IMR-90 (cell line): ENCODE data around the gene ZNF445. TPM values are rescaled to one million over a fixed set of nuclear protein-coding genes. Genes with fewer than 3 reads are reported as not detected.
A peak's percentile ranks its signal among the peaks of the same experiment; 100 is the strongest.

Experiments
- ATAC-seq: fragments of 200-7000 bp; cut with Tn5 transposase; 2 replicates; pipeline ENCODE4 v1.9.1; 2020; ENCODE audit warnings: low read depth, mild to moderate bottlenecking, moderate library complexity
- BruUV-seq: library from RNA; stranded (reverse); fragments of 400-500 nt; replicated peaks from 2 replicates; lab custom pipeline; 2021; lab: Mats Ljungman, UMichigan
- CTCF ChIA-PET: fragments of 300-600 bp; formaldehyde crosslinking; extraction: SDS; loops from one replicate; lab custom pipeline; 2021; ENCODE audit warnings: antibody characterized with exemption; lab: Yijun Ruan, JAX
- POLR2A ChIA-PET: fragments of 300-600 bp; sonication (Branson Sonifier 250); formaldehyde crosslinking; loops from one replicate; lab custom pipeline; 2022; ENCODE audit warnings: antibody characterized with exemption; ENCODE audit not compliant: unreplicated experiment; lab: Charles Lee
- DNase-seq: peaks from one replicate; pipeline ENCODE4 v3.0.0; 2013
- H2AFZ ChIP-seq: replicated peaks from 2 replicates; pipeline ENCODE3; 2013; ENCODE audit warnings: low read length, mild to moderate bottlenecking; ENCODE audit not compliant: poor library complexity
- H2AK5ac ChIP-seq: 2 replicates; pipeline ENCODE4 v1.6.1; 2013; ENCODE audit warnings: low read depth, low read length, inconsistent platforms
- H2AK9ac ChIP-seq: replicated peaks from 2 replicates; pipeline ENCODE3; 2013; ENCODE audit warnings: mild to moderate bottlenecking, low read depth, low read length, moderate library complexity; ENCODE audit not compliant: poor library complexity
- H2BK120ac ChIP-seq: 2 replicates; pipeline ENCODE4 v1.6.1; 2013; ENCODE audit warnings: low read depth, low read length, inconsistent platforms
- H2BK15ac ChIP-seq: 3 replicates; pipeline ENCODE4 v1.6.1; 2013; ENCODE audit warnings: low read depth, low read length, inconsistent platforms
- H2BK20ac ChIP-seq: 2 replicates; pipeline ENCODE4 v1.6.1; 2013; ENCODE audit warnings: low read depth, mild to moderate bottlenecking, inconsistent platforms, low read length, moderate library complexity
- H2BK5ac ChIP-seq: 2 replicates; pipeline ENCODE4 v1.6.1; 2013; ENCODE audit warnings: mild to moderate bottlenecking, low read depth, low read length, inconsistent platforms; ENCODE audit not compliant: poor library complexity, severe bottlenecking
- H3K14ac ChIP-seq: replicated peaks from 2 replicates; pipeline ENCODE4 v1.6.1; 2013; ENCODE audit warnings: low read depth, low read length, inconsistent platforms
- H3K18ac ChIP-seq: 2 replicates; pipeline ENCODE4 v1.6.1; 2013; ENCODE audit warnings: low read depth, low read length, control low read depth
- H3K23ac ChIP-seq: 2 replicates; pipeline ENCODE4 v1.6.1; 2013; ENCODE audit warnings: low read depth, low read length, inconsistent platforms
- H3K27ac ChIP-seq: 2 replicates; pipeline ENCODE4 v1.5.1; 2013; ENCODE audit warnings: mild to moderate bottlenecking, control low read depth, low read length; ENCODE audit not compliant: insufficient read depth
- H3K27me3 ChIP-seq: 2 replicates; pipeline ENCODE4 v1.6.1; 2013; ENCODE audit warnings: low read length; ENCODE audit not compliant: control insufficient read depth, insufficient read depth
- H3K36me3 ChIP-seq: 2 replicates; pipeline ENCODE4 v1.6.1; 2013; ENCODE audit warnings: low read length, mixed read lengths; ENCODE audit not compliant: control insufficient read depth, insufficient read depth
- H3K4ac ChIP-seq: 2 replicates; pipeline ENCODE4 v1.6.1; 2013; ENCODE audit warnings: low read depth, low read length, inconsistent platforms
- H3K4me1 ChIP-seq: 2 replicates; pipeline ENCODE4 v1.6.1; 2013; ENCODE audit warnings: low read length, mixed read lengths; ENCODE audit not compliant: control insufficient read depth, insufficient read depth
- H3K4me2 ChIP-seq: 2 replicates; pipeline ENCODE4 v1.6.1; 2013; ENCODE audit warnings: low read depth, mild to moderate bottlenecking, control low read depth, low read length, moderate library complexity
- H3K4me3 ChIP-seq: 2 replicates; pipeline ENCODE4 v1.5.1; 2013; ENCODE audit warnings: low read depth, mild to moderate bottlenecking, control low read depth, low read length, moderate library complexity; ENCODE audit not compliant: insufficient read depth
- H3K56ac ChIP-seq: 2 replicates; pipeline ENCODE4 v1.6.1; 2013; ENCODE audit warnings: low read length, inconsistent platforms; ENCODE audit not compliant: insufficient read depth; ENCODE audit errors: extremely low read depth
- H3K79me1 ChIP-seq, 2 experiments: 2 replicates each; pipeline ENCODE4 v1.6.1; 2013; ENCODE audit warnings: low read length in 2 of 2, inconsistent platforms in 1 of 2, low read depth in 1 of 2
- H3K9ac ChIP-seq: 2 replicates; pipeline ENCODE4 v1.6.1; 2013; ENCODE audit warnings: low read depth, low read length, control low read depth
- H3K9me1 ChIP-seq: 2 replicates; pipeline ENCODE4 v1.6.1; 2013; ENCODE audit warnings: low read length, inconsistent platforms; ENCODE audit not compliant: insufficient read depth
- H3K9me3 ChIP-seq: 2 replicates; pipeline ENCODE4 v1.6.1; 2013; ENCODE audit warnings: low read length; ENCODE audit not compliant: control insufficient read depth, insufficient read depth
- H4K20me1 ChIP-seq: 2 replicates; pipeline ENCODE4 v1.6.1; 2013; ENCODE audit warnings: low read length, inconsistent platforms; ENCODE audit not compliant: insufficient read depth
- H4K5ac ChIP-seq: 2 replicates; pipeline ENCODE4 v1.6.1; 2013; ENCODE audit warnings: mild to moderate bottlenecking, low read depth, low read length, control low read depth
- H4K8ac ChIP-seq, 2 experiments: 2 replicates each; pipeline ENCODE4 v1.6.1; 2013; ENCODE audit warnings: low read depth in 2 of 2, low read length in 2 of 2, control low read depth in 1 of 2, inconsistent platforms in 1 of 2
- H4K91ac ChIP-seq: 2 replicates; pipeline ENCODE4 v1.6.1; 2013; ENCODE audit warnings: low read depth, low read length, inconsistent platforms; ENCODE audit not compliant: insufficient read depth
- BHLHE40 ChIP-seq: fragments of 150-350 bp; IDR thresholded peaks from 2 replicates; pipeline ENCODE4 v1.6.1; 2016; ENCODE audit warnings: mild to moderate bottlenecking, low read depth, low read length
- CEBPB ChIP-seq: IDR thresholded peaks from 2 replicates; pipeline ENCODE4 v1.6.1; 2012; ENCODE audit warnings: low read depth, low read length, improper control_type of control experiment
- ELK1 ChIP-seq: fragments of 150-350 bp; IDR thresholded peaks from 2 replicates; pipeline ENCODE4 v1.6.1; 2016; ENCODE audit warnings: low read depth, mild to moderate bottlenecking, low read length, moderate library complexity, borderline replicate concordance
- FOS ChIP-seq: fragments of 150-350 bp; IDR thresholded peaks from 2 replicates; pipeline ENCODE4 v1.6.1; 2016; ENCODE audit warnings: low read depth, low read length
- MAFK ChIP-seq: IDR thresholded peaks from 2 replicates; pipeline ENCODE4 v1.6.1; 2012; ENCODE audit warnings: low read depth, low read length, improper control_type of control experiment
- MXI1 ChIP-seq: IDR thresholded peaks from 2 replicates; pipeline ENCODE4 v1.6.1; 2012; ENCODE audit warnings: low read depth, mild to moderate bottlenecking, low read length, moderate library complexity, borderline replicate concordance
- NFE2L2 ChIP-seq: fragments of 150-350 bp; IDR thresholded peaks from 2 replicates; pipeline ENCODE4 v1.6.1; 2016; ENCODE audit warnings: low read depth, mild to moderate bottlenecking, low read length
- POLR2A ChIP-seq: IDR thresholded peaks from 2 replicates; pipeline ENCODE4 v1.6.1; 2012; ENCODE audit warnings: mild to moderate bottlenecking, low read depth, low read length
- RAD21 ChIP-seq: IDR thresholded peaks from 2 replicates; pipeline ENCODE4 v1.6.1; 2012; ENCODE audit warnings: low read length, improper control_type of control experiment
- RCOR1 ChIP-seq: IDR thresholded peaks from 2 replicates; pipeline ENCODE4 v1.6.1; 2012; ENCODE audit warnings: mild to moderate bottlenecking, low read length, improper control_type of control experiment; ENCODE audit not compliant: insufficient replicate concordance
- RFX5 ChIP-seq: IDR thresholded peaks from 2 replicates; pipeline ENCODE4 v1.8.0; 2012; ENCODE audit warnings: low read depth, mild to moderate bottlenecking, low read length, moderate library complexity
- SMC3 ChIP-seq: fragments of 150-350 bp; IDR thresholded peaks from 2 replicates; pipeline ENCODE4 v1.6.1; 2016; ENCODE audit warnings: low read depth, mild to moderate bottlenecking, antibody characterized with exemption, low read length, moderate library complexity
- WGBS, 2 experiments: methylation state at CpG; one replicate each; pipeline versions ENCODE4 v1.1.5 to v1.1.7; 2013; ENCODE audit warnings: missing lambda C conversion rate in 2 of 2; ENCODE audit not compliant: insufficient read length in 1 of 2; ENCODE audit errors: extremely low coverage in 2 of 2; 5-methylcytosine and 5-hydroxymethylcytosine counted together
- dilution Hi-C: fragments of 300-500 bp; cut with HindIII; formaldehyde crosslinking; loops from one replicate; pipeline ENCODE4 v1.14.3; 2018; ENCODE audit warnings: low sequenced_read_pairs; ENCODE audit not compliant: unreplicated experiment
- in situ Hi-C: fragments of 300-500 bp; cut with MboI; formaldehyde crosslinking; loops from 3 replicates; pipeline ENCODE4 v1.14.3; 2019; ENCODE audit warnings: low sequenced_read_pairs, inconsistent platforms, mixed read lengths
- intact Hi-C: fragments of 100-400 bp; cut with micrococcal nuclease; formaldehyde crosslinking; loops from 2 replicates; pipeline ENCODE4 v1.10.0; 2022
- polyA plus RNA-seq, 3 experiments: library from polyadenylated mRNA; depleted of rRNA; stranded (reverse); fragments of >200 nt; gene quantifications; 2 replicates each; pipeline ENCODE4 v1.2.3, GENCODE V29; 2012; ENCODE audit warnings: low replicate concordance in 1 of 3
- total RNA-seq: library from RNA; depleted of rRNA; stranded (reverse); fragments of >200 nt; gene quantifications from 2 replicates; pipeline ENCODE4 v1.2.3, GENCODE V29; 2012
- TF ChIP-seq, protein P1 (sequence below): conservative IDR thresholded peaks from 2 replicates; pipeline ENCODE4 v1.5.1; 2012; ENCODE audit warnings: mild to moderate bottlenecking, low read depth, low read length, improper control_type of control experiment

ZNF445 gene
- total and polyA plus RNA-seq, 2 of the 4 experiments (the other 2 are of a cell fraction) = 3.3 to 6.3 TPM

GRCh38 chr3:44409640-44410410 lies 67.6 kb downstream of the ZNF445 start:
- dilution Hi-C loops = no loop called here
- intact Hi-C loops = no loop called here
- Histone ChIP-seq H4K5ac (no peak overlapping the region), H2BK5ac (no peak overlapping the region), H3K18ac (no peak overlapping the region), H2AK9ac (peak overlapping the region; percentile 26), H3K9me1 (0 out of 2 replicates have a peak, but pooled peaks cover 5% of the 10 kb centered on the region), H2BK120ac (no peak overlapping the region), H2AFZ (no peak overlapping the region), H3K56ac (no peak overlapping the region), H3K9me3 (no peaks in the 10 kb centered on the region), H3K27ac (no peak overlapping the region), H4K8ac (no peak overlapping the region), H3K9ac (no peak overlapping the region), H3K36me3 (no peaks in the 10 kb centered on the region), H3K23ac (no peak overlapping the region), H3K4me1 (no peaks in the 10 kb centered on the region), H2BK20ac (no peak overlapping the region), H2BK15ac (no peak overlapping the region), H4K20me1 (no peaks in the 10 kb centered on the region), H3K27me3 (no peaks in the 10 kb centered on the region), H3K4me2 (no peak overlapping the region), H3K4ac (no peak overlapping the region), H4K91ac (no peak overlapping the region), H3K79me1 (no peaks in the 10 kb centered on the region), H2AK5ac (no peak overlapping the region), H3K4me3 (no peak overlapping the region), H3K14ac (no peak overlapping the region)
- ChIA-PET CTCF (interaction anchor here (0.8 kb wide), 1 partner anchor 86 kb away, joined by 3 read pairs; no protein-coding TSS in a partner anchor), POLR2A (no interaction called here)
- TF ChIP-seq MAFK = no peak
- TF ChIP-seq, protein P1, sequence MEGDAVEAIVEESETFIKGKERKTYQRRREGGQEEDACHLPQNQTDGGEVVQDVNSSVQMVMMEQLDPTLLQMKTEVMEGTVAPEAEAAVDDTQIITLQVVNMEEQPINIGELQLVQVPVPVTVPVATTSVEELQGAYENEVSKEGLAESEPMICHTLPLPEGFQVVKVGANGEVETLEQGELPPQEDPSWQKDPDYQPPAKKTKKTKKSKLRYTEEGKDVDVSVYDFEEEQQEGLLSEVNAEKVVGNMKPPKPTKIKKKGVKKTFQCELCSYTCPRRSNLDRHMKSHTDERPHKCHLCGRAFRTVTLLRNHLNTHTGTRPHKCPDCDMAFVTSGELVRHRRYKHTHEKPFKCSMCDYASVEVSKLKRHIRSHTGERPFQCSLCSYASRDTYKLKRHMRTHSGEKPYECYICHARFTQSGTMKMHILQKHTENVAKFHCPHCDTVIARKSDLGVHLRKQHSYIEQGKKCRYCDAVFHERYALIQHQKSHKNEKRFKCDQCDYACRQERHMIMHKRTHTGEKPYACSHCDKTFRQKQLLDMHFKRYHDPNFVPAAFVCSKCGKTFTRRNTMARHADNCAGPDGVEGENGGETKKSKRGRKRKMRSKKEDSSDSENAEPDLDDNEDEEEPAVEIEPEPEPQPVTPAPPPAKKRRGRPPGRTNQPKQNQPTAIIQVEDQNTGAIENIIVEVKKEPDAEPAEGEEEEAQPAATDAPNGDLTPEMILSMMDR = no peak
- TF ChIP-seq FOS = no peak
- no peak for TF ChIP-seq SMC3
- no peak for TF ChIP-seq MXI1
- no peak for TF ChIP-seq RFX5
- TF ChIP-seq RAD21 = no peak
- TF ChIP-seq CEBPB = no peak
- TF ChIP-seq RCOR1 = no peak
- TF ChIP-seq BHLHE40 = no peak
- TF ChIP-seq POLR2A = no peak
- TF ChIP-seq NFE2L2 = no peak
- no peak for TF ChIP-seq ELK1
- no peak for ATAC-seq
- no TSS peak for BruUV-seq
- 80% methylated on average over 1 of the region's 4 CpGs; no CpG with 5 or more reads in 1 of the 2 experiments for WGBS, 2 experiments
- in situ Hi-C loops = no loop called here
- DNase-seq = no peak
